HG02973 (cell line): ENCODE results near the gene IRF1.
A peak's percentile ranks its signal among the peaks of the same experiment; 100 is the strongest.

Experiments used
- ATAC-seq: cut with Tn5 transposase; IDR thresholded peaks from one replicate; pipeline ENCODE4 v1.9.1; 2021; ENCODE audit warnings: moderate library complexity; ENCODE audit not compliant: unreplicated experiment

Gene IRF1

GRCh38 chr5:132475987-132476875, 14.3 kb downstream of the IRF1 start:
- ATAC-seq: no peak

GRCh38 chr5:132475497-132475882, 15.1 kb downstream of the IRF1 start:
- ATAC-seq: no peak

- no peak for ATAC-seq
Measured at GRCh38 chr5:132474881-132475496, 15.6 kb downstream of the IRF1 start.

GRCh38 chr5:132474131-132474723, 16.3 kb downstream of the IRF1 start:
- ATAC-seq: no peak

- ATAC-seq: no peak
Measured at GRCh38 chr5:132473668-132474067, 16.9 kb downstream of the IRF1 start.

GRCh38 chr5:132473019-132473531, 17.5 kb downstream of the IRF1 start:
- ATAC-seq: peak; percentile 65

- no peak for ATAC-seq
Measured at GRCh38 chr5:132472431-132472830, 18.1 kb downstream of the IRF1 start.

- no peak for ATAC-seq
Measured at GRCh38 chr5:132471944-132472343, 18.6 kb downstream of the IRF1 start.

GRCh38 chr5:132471151-132471907, 19.2 kb downstream of the IRF1 start:
- no peak for ATAC-seq

GRCh38 chr5:132470596-132470995, 20.0 kb downstream of the IRF1 start:
- no peak for ATAC-seq

- no peak for ATAC-seq
Measured at GRCh38 chr5:132470010-132470392, 20.6 kb downstream of the IRF1 start.

- no peak for ATAC-seq
Measured at GRCh38 chr5:132469380-132470009, 21.1 kb downstream of the IRF1 start.

GRCh38 chr5:132468656-132469379, 21.8 kb downstream of the IRF1 start:
- no peak for ATAC-seq

GRCh38 chr5:132467287-132467984, 23.1 kb downstream of the IRF1 start:
- no peak for ATAC-seq

GRCh38 chr5:132466433-132467286, 23.9 kb downstream of the IRF1 start:
- ATAC-seq: peak; percentile 69

GRCh38 chr5:132465059-132465707, 25.4 kb downstream of the IRF1 start:
- ATAC-seq: no peak

- no peak for ATAC-seq
Measured at GRCh38 chr5:132464156-132464939, 26.2 kb downstream of the IRF1 start.
